GM18909 (cell line): ENCODE results near the gene GJC3.
A peak's percentile ranks its signal among the peaks of the same experiment; 100 is the strongest.
"Not testable (repeated sequence)": the region's sequence is repeated elsewhere in the genome, so short reads cannot be mapped to it uniquely, and the experiment has no call there.

ENCODE experiments used
- ATAC-seq: cut with Tn5 transposase; IDR thresholded peaks from one replicate; pipeline ENCODE4 v1.9.1; 2021; ENCODE audit warnings: mild to moderate bottlenecking; ENCODE audit not compliant: unreplicated experiment, poor library complexity

Gene GJC3

DNA sequence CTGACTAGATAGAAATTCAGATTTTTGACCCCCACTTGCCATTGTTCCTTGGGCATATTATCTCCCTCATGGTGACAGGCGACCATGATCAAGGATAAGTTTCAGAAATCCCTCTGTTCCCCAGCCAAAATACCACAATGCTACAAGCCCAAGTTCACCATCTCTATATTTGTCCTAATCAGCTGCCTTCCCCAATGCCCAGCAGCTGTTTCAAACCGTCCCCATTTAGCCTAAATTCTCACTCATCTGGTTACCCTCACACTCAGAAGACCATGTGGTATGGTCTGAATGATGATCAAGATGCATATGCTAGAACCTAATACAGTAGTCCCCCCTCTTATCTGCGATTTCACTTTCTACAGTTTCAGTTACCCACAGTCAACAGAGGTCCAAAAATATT, 956 bp upstream of the GJC3 start:
- no peak for ATAC-seq

DNA sequence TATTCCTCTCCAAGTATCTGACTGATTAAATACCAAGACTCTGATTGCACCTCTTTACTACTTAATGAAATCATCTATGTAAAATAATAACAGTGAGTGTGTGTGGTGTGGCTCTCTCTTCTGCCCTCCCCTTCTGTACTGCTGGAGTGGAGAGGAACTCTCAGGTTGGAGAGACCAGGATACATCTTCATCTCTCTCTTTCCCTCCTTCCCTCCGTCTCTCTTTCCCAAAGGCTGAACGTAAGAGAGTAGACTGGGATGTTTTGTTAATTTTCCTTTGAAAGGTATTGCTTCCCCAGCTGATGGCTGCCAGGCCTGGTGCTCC, 272 bp upstream of the GJC3 start:
- ATAC-seq: no peak

GRCh38 chr7:99928188-99928587, 1.2 kb downstream of the GJC3 start:
- ATAC-seq: no peak

- ATAC-seq: no peak
These were observed 1.9 kb downstream of the GJC3 start for GRCh38 chr7:99927536-99927935.

DNA sequence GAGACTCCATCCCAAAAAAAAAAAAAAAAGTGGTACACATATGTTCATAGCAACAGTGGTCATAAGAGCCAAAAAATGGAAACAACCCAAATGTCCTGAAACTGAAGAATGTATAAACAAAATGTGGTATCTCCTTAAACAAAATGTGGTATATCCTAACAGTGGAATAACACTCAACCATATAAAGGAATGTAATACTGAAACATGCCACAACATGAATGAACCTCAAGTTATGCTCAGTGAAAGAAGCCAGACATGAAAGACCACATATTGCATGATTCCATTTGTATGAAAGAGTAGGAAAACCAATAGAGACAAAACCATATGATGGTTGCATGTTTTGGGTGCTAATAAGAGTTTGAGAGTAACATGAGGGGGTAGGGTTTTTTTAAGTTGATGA, 3.1 kb downstream of the GJC3 start:
- ATAC-seq: no peak

- ATAC-seq: no peak
These were observed 6.2 kb downstream of the GJC3 start for GRCh38 chr7:99923200-99923599.

GRCh38 chr7:99920149-99920548, 9.3 kb downstream of the GJC3 start:
- no peak for ATAC-seq

GRCh38 chr7:99919814-99920112, 9.7 kb downstream of the GJC3 start:
- no peak for ATAC-seq

DNA sequence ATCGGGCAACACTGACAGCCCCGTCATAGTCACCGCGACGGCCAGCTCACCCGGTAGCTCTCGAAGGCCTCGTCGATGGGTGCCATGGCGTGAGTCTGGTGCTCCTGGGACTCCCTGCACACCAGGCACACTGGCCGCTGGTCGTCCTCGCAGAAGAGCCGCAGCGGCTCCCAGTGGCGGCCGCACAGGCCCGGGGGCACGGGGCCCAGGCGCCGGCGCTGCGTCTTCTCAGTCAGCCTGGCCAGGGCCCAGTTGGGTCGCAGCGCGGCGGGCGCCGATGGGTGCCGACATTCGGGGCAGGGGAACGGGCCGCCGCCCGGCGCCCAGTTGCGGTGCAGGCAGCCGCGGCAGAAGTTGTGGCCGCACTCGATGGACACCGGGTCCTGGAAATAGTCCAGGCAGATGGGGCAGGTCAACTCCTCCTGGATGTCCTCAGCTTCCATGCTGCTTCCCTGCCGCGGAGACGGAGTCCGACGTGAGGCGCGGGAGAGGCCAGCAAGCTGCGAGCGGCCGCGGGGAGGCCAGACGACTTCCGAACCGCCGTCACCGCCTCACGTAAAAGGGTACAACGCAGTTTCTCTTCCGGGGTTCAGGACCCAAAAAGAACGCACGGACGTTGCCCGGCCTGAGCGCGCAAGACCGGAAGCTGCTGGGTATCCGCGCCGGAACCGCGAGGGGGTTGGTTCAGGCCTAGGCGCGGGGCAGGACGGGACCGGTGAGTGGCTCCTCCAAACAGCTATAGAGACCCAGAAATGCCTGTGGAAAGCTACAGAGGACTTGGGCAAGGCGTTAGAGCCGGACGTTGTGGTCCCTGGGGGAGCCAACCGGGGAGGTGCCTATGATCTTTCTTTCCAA, 10.2 kb downstream of the GJC3 start, which contains the start of gene TRIM4:
TSS of gene TRIM4 (minus strand) at position 572 of the 855 bp plus-strand sequence. CDS start at position 443, 129 bp downstream.
- peak; percentile 97 for ATAC-seq

DNA sequence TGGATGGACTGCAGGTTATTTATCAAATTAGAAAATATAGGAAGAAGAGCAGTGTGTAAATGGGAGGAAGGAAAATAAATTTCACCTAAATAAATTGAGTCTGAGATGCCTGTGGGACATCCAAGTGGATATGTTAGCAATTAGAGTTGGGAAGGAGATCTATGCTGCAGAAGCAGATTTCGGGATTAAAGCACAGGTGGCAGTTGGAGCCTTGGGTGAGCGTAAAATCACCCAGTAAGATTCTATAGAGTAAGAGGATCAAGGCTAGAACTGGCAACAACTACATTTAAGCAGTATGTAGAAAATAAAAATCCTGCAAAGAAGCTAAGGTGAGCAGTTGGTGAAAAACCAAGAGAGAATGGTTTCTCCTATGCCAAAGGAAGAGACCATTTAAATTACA, 18.4 kb downstream of the GJC3 start:
- ATAC-seq: no peak

DNA sequence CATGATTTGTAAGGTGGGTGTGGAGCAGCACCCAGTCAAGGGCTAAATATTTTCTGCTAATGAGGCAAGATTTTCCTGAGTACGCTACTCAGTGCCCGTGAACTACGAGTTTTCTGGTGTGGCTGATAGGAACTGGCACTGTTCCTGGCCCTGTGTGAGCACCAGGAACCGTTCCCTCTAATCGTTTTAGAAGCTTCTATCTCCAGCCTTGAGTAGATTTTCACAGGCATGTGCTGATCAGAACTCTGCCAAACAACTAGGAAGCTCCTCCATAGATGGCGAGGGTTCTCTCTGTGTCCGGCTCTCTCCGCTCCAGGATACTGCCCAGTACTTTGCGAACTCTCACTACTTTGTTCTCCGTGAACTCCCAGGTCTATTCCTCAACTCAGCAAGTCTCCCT, 27.8 kb downstream of the GJC3 start:
- ATAC-seq: no peak

DNA sequence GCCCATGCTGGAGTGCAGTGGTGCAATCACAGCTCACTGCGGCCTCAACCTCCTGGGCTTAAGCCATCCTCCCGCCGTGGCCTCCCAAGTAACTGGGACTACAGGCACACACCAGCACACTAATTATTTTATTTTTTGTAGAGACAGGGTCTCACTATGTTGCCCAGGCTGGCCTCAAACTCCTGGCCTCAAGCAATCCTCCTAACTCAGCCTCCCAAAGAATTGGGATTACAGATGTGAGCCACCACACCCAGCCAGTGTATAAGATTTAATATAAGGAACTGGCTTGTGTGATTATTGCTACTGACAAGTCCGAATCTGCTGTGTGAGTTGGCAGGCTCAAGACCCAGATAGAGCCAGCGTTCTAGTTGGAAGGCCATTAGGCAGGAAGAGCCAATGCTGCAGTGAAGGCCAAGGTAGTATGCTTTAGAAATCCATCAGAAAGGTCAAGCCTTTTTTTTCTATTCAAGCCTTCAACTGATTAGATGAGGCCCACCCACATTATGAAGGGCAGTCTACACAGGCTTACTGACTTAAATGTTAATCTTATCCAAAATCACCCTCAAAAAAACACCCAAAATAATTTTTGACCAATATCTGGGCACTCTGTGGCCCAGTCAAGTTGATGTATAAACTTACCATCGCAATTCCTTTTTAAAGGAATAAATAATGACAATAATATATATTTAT, 29.4 kb downstream of the GJC3 start:
- ATAC-seq: no peak

DNA sequence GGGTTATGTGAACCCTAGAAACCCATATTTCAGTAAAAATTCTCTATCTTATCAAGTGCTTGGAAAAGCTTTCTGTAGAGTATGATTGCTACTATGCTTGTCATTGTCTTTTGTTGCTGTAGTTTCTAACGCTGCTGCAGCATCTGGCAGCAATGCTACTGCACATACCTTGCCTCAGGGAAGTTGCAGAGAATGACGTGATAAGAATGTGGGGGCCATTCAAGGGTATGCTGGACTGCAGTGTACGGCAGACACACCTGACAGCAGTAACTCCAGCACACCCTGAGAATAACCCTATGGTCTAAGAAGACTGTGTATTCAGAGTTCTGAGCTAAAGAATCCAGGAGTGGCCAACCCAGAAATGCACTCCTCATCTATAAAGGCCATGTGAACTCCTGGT, 30.6 kb downstream of the GJC3 start:
- ATAC-seq: no peak

GRCh38 chr7:99898023-99898357, 31.4 kb downstream of the GJC3 start:
- ATAC-seq: no peak

- no peak for ATAC-seq
These were observed 31.9 kb downstream of the GJC3 start for GRCh38 chr7:99897322-99898022.

GRCh38 chr7:99894738-99895137, 34.7 kb downstream of the GJC3 start:
- no peak for ATAC-seq

DNA sequence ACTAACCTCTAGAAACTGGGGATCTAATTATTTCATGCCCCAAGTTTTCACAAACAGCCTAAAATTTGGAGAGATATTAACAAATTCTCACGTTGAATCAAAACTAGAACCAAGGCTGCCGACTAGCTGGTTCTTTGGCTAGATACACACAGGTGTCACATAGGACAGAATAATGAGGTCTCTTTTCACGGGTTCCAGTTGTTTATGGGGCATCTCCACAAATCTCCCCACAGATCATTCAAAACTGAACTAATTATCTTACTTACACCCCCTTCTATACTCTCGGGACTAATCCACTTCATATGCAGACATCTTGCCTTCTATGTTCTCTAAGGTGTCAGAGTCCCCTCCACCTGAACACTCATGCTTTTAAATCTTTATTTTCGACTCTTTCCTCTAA, 36.1 kb downstream of the GJC3 start:
- ATAC-seq: no peak

- ATAC-seq: not testable (repeated sequence)
These were observed 39.1 kb downstream of the GJC3 start for GRCh38 chr7:99890348-99890747.

DNA sequence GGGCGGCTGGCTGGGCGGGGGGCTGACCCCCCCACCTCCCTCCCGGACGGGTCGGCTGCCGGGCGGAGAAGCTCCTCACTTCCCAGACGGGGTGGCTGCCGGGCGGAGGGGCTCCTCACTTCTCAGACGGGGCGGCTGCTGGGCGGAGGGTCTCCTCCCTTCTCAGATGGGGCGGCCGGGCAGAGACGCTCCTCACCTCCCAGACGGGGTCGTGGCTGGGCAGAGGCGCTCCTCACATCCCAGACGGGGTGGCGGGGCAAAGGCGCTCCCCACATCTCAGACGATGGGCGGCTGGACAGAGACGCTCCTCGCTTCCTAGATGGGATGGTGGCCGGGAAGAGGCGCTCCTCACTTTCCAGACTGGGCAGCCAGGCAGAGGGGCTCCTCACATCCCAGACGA, 41.1 kb downstream of the GJC3 start:
- not testable (repeated sequence) for ATAC-seq

DNA sequence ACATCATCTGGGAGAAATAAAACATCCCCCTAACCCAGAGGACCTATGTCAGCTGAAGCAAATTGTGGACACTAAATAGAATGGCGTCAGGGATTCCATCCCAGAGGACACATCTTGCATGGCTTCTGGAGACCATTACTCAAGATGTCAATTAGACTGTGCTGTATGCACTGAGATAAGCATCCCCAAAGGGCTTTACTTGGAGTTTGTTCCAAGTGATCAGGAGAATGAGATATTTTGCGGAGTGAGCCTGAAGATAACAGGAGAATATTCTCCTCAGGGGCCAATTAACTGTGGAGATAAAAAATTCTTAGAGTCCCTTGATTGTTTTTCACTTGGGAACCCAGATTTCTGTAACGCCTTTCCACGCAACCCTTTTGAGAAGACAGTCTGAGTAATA, 48.0 kb downstream of the GJC3 start:
- ATAC-seq: no peak

DNA sequence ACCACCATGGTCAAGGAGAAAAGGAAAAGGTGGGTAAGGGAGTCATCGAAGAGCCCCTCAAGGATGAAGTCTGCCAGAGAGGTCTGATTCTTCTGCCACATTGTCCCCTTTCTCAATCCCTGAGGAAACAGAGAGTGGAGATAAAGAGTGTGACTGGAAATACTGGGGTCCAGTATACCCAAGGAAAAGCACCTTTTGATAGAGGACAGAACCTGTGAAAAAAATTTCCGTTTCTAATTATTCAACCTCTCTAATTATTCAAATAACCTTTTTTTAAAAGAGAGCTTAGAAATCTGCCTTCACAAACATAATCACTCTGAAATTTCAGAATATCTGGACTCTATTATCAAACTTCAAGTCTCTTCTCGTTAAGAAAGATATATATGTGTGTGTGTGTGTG, 52.5 kb downstream of the GJC3 start, which contains the start of gene OR2AE1:
TSS of gene OR2AE1 (minus strand) at position 101 of the 400 bp plus-strand sequence. CDS start at position 101, 0 bp downstream.
- ATAC-seq: no peak
